Esophagus muscularis mucosa (tissue), 4 donors: ENCODE measurements around the gene ANKRD13D.

Experiments used
- EP300 ChIP-seq: sonication (generic); formaldehyde crosslinking; IDR thresholded peaks from one replicate; pipeline ENCODE4 v1.6.1; 2017; ENCODE audit warnings: antibody characterized with exemption
- POLR2A ChIP-seq: fragments of 450-650 bp; IDR thresholded peaks from one replicate; pipeline ENCODE4 v1.6.1; 2017; ENCODE audit warnings: antibody characterized with exemption, moderate library complexity, mild to moderate bottlenecking, low read depth
- POLR2AphosphoS5 ChIP-seq, 2 donors: sonication (generic); formaldehyde crosslinking; IDR thresholded peaks; one replicate each; pipeline ENCODE4 v1.6.1; 2017; ENCODE audit warnings: antibody characterized with exemption in 2 of 2
- TF ChIP-seq, protein P1 (sequence below), 3 experiments: fragments of 200-600 bp in 2 of 3; fragments of 450-650 bp in 1 of 3; sonication (generic) in 2 of 3; IDR thresholded peaks; one replicate each; pipeline ENCODE4 v1.5.1; 2017 to 2019; ENCODE audit warnings: antibody characterized with exemption in 3 of 3, mild to moderate bottlenecking in 2 of 3, moderate library complexity in 1 of 3

DNA sequence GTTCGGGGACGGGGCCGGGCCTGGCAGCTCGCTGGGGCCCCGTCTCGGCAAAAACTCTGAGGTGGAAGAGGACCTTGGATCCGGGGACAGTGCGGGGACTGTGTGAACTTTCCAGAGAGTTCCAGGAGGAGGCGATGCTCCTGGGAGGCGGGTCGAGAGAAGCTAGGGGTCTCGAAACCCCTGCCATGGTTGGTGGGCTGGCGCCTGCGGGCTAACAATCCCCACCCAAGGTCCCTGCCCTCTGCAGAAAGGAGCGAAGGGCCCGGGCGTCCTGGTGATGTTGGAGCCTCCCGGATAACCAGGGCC is 27.5 kb upstream of the ANKRD13D start:
- TF ChIP-seq EP300 (no peak), POLR2AphosphoS5 (IDR thresholded peaks at IDR 0.05) (no peak), POLR2A (no peak)
- TF ChIP-seq, protein P1, sequence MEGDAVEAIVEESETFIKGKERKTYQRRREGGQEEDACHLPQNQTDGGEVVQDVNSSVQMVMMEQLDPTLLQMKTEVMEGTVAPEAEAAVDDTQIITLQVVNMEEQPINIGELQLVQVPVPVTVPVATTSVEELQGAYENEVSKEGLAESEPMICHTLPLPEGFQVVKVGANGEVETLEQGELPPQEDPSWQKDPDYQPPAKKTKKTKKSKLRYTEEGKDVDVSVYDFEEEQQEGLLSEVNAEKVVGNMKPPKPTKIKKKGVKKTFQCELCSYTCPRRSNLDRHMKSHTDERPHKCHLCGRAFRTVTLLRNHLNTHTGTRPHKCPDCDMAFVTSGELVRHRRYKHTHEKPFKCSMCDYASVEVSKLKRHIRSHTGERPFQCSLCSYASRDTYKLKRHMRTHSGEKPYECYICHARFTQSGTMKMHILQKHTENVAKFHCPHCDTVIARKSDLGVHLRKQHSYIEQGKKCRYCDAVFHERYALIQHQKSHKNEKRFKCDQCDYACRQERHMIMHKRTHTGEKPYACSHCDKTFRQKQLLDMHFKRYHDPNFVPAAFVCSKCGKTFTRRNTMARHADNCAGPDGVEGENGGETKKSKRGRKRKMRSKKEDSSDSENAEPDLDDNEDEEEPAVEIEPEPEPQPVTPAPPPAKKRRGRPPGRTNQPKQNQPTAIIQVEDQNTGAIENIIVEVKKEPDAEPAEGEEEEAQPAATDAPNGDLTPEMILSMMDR (IDR thresholded peaks at IDR 0.05), result peak in 1 of 3 experiments; percentile 20
